Liver (tissue), 9 donors: ENCODE measurements around the gene IWS1. TPM values are rescaled to one million over a fixed set of nuclear protein-coding genes. Genes with fewer than 3 reads are reported as not detected.

ENCODE experiments used
- DNase-seq: peaks from one replicate; pipeline ENCODE4 v3.0.0-alpha.2; 2017; ENCODE audit warnings: low spot score
- H3K27ac ChIP-seq, 2 donors: one replicate each; pipeline ENCODE4 v1.7.0; 2013; ENCODE audit warnings: inconsistent platforms in 2 of 2, low read length in 2 of 2, control low read depth in 1 of 2, low read depth in 1 of 2, mild to moderate bottlenecking in 1 of 2
- H3K27me3 ChIP-seq, 4 donors: one replicate each; pipeline versions ENCODE4 v1.6.1 to v1.7.0; 2013; ENCODE audit warnings: low read length in 3 of 4, inconsistent platforms in 1 of 4, mild to moderate bottlenecking in 1 of 4, moderate library complexity in 1 of 4; ENCODE audit not compliant: control insufficient read depth in 4 of 4, insufficient read depth in 4 of 4
- H3K36me3 ChIP-seq, 4 donors: one replicate each; pipeline versions ENCODE4 v1.6.1 to v1.7.0; 2013; ENCODE audit warnings: low read length in 3 of 4, mild to moderate bottlenecking in 3 of 4, low read depth in 1 of 4, moderate library complexity in 1 of 4; ENCODE audit not compliant: control insufficient read depth in 4 of 4, insufficient read depth in 3 of 4
- H3K4me1 ChIP-seq, 4 donors: one replicate each; pipeline versions ENCODE4 v1.6.1 to v1.7.0; 2013; ENCODE audit warnings: low read length in 3 of 4, mild to moderate bottlenecking in 3 of 4, moderate library complexity in 1 of 4; ENCODE audit not compliant: control insufficient read depth in 4 of 4, insufficient read depth in 4 of 4
- H3K4me3 ChIP-seq, 3 donors: one replicate each; pipeline versions ENCODE4 v1.6.1 to v1.7.0; 2013; ENCODE audit warnings: low read length in 3 of 3, control low read depth in 1 of 3, low read depth in 1 of 3, mild to moderate bottlenecking in 1 of 3
- H3K9ac ChIP-seq, 2 donors: one replicate each; pipeline ENCODE4 v1.7.0; 2013; ENCODE audit warnings: low read length in 2 of 2, mild to moderate bottlenecking in 2 of 2, moderate library complexity in 2 of 2, control low read depth in 1 of 2, low read depth in 1 of 2
- H3K9me3 ChIP-seq, 4 donors: one replicate each; pipeline versions ENCODE4 v1.6.1 to v1.7.0; 2013; ENCODE audit warnings: low read length in 3 of 4; ENCODE audit not compliant: control insufficient read depth in 4 of 4
- EGR1 ChIP-seq, 2 donors: IDR thresholded peaks; 2 replicates each; pipeline ENCODE4 v1.6.1; 2016 to 2018; ENCODE audit warnings: antibody characterized with exemption in 2 of 2, low read depth in 2 of 2
- FOXA1 ChIP-seq: IDR thresholded peaks from 2 replicates; pipeline ENCODE4 v1.6.1; 2016; ENCODE audit warnings: antibody characterized with exemption
- FOXA2 ChIP-seq: IDR thresholded peaks from 2 replicates; pipeline ENCODE4 v1.6.1; 2016; ENCODE audit warnings: antibody characterized with exemption
- GABPA ChIP-seq, 2 donors: IDR thresholded peaks in 1 of 2; conservative IDR thresholded peaks in 1 of 2; 2 replicates each; pipeline ENCODE4 v1.6.1; 2016; ENCODE audit warnings: antibody characterized with exemption in 2 of 2, mild to moderate bottlenecking in 1 of 2, moderate library complexity in 1 of 2
- HNF4A ChIP-seq, 2 donors: conservative IDR thresholded peaks; 2 replicates each; pipeline ENCODE4 v1.6.1; 2016; ENCODE audit warnings: antibody characterized with exemption in 2 of 2, mild to moderate bottlenecking in 2 of 2
- HNF4G ChIP-seq: IDR thresholded peaks from 2 replicates; pipeline ENCODE4 v1.6.1; 2016; ENCODE audit warnings: antibody characterized with exemption
- RAD21 ChIP-seq, 2 donors: IDR thresholded peaks; 2 replicates each; pipeline ENCODE4 v1.6.1; 2016; ENCODE audit warnings: antibody characterized with exemption in 2 of 2, mild to moderate bottlenecking in 2 of 2
- RXRA ChIP-seq, 2 donors: IDR thresholded peaks; 2 replicates each; pipeline ENCODE4 v1.6.1; 2017 to 2018; ENCODE audit warnings: antibody characterized with exemption in 2 of 2, mild to moderate bottlenecking in 1 of 2
- SP1 ChIP-seq: IDR thresholded peaks from 2 replicates; pipeline ENCODE4 v1.6.1; 2018; ENCODE audit warnings: antibody characterized with exemption, mild to moderate bottlenecking
- TAF1 ChIP-seq: conservative IDR thresholded peaks from 2 replicates; pipeline ENCODE4 v1.6.1; 2016; ENCODE audit warnings: antibody characterized with exemption, mild to moderate bottlenecking
- YY1 ChIP-seq: IDR thresholded peaks from 2 replicates; pipeline ENCODE4 v1.6.1; 2016; ENCODE audit warnings: antibody characterized with exemption, mild to moderate bottlenecking
- WGBS: extraction: QIAGEN DNeasy Blood & Tissue Kit; methylation state at CpG from one replicate; pipeline ENCODE4 v1.1.7; 2013; 5-methylcytosine and 5-hydroxymethylcytosine counted together
- polyA plus RNA-seq, 2 donors: library from polyadenylated mRNA; stranded (reverse) in 1 of 2; unstranded in 1 of 2; fragments of 200-250 nt in 1 of 2; fragments of >200 nt in 1 of 2; fragmentation: Nextera tagmentation in 1 of 2; extraction: Ambion mirVana in 1 of 2; gene quantifications; one replicate each; pipeline versions ENCODE4 v1.2.1 to v1.2.3, GENCODE V29; 2013 to 2015
- total RNA-seq, 2 donors: library from RNA; depleted of rRNA; stranded (reverse); fragments of >200 nt; gene quantifications; one replicate each; pipeline ENCODE4 v1.2.3, GENCODE V29; 2014
- TF ChIP-seq, protein P1 (sequence below): IDR thresholded peaks from 2 replicates; pipeline ENCODE4 v1.6.1; 2016; ENCODE audit warnings: antibody characterized with exemption, mild to moderate bottlenecking
- TF ChIP-seq, protein P2 (sequence below): fragments of 150-350 bp; IDR thresholded peaks from 2 replicates; pipeline ENCODE4 v1.5.1; 2017; ENCODE audit warnings: improper control_type of control experiment, low read depth, low read length; ENCODE audit not compliant: missing input control
- TF ChIP-seq, protein P3 (sequence below): IDR thresholded peaks from 2 replicates; pipeline ENCODE4 v1.6.1; 2016; ENCODE audit warnings: antibody characterized with exemption
- TF ChIP-seq, protein P4 (sequence below): IDR thresholded peaks from 2 replicates; pipeline ENCODE4 v1.6.1; 2016; ENCODE audit warnings: antibody characterized with exemption
- TF ChIP-seq, protein P5 (sequence below): IDR thresholded peaks from 2 replicates; pipeline ENCODE4 v1.6.1; 2016; ENCODE audit warnings: antibody characterized with exemption
- donor health status: healthy.
- donor health status: healthy.
- donor health status: healthy.
- donor health status: healthy.
- donor health status: healthy.

IWS1 gene
- total and polyA plus RNA-seq, 4 donors = 13.0 to 28.9 (median 22.8) TPM

DNA sequence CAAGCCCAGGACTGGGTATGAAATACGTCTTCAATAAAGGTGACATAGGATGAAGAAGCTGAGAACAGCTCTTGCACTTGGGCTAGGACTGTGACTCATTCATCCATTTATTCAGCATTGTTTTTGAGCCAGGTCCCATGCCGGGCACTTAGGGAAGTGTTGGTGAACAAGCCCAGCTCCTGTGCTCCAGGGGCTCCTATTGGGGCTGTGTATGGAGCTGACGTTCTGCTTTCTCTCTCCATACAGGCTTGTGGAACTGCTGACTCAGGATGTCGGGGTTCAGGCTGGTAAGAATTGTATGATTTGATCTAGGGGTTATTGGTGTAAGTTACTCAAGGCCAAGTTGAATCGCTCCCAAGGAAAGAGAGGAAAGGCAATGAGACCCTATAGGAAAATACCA is 33.2 kb upstream of the IWS1 start:
- Histone ChIP-seq H3K4me1 (no peaks in the 10 kb centered on the region), H3K27me3 (no peaks in the 10 kb centered on the region), H3K36me3 (no peaks in the 10 kb centered on the region), H3K9ac (no peak overlapping the region), H3K4me3 (no peak overlapping the region), H3K9me3 (no peaks in the 10 kb centered on the region), H3K27ac (no peak overlapping the region)
- DNase-seq = no peak
- WGBS = 87% methylated on average over 5 of the region's 5 CpGs
- TF ChIP-seq EGR1 (IDR thresholded peaks at IDR 0.05; ENCODE audit: low read depth in 2 of 2) (no peak), FOXA2 (no peak), GABPA (IDR thresholded peaks at IDR 0.05 in 1 of 2, conservative IDR thresholded peaks at IDR 0.05 in 1 of 2) (no peak), RXRA (IDR thresholded peaks at IDR 0.05) (no peak), YY1 (no peak), FOXA1 (no peak), TAF1 (no peak), HNF4G (no peak), RAD21 (IDR thresholded peaks at IDR 0.05) (no peak)
- TF ChIP-seq, protein P1, sequence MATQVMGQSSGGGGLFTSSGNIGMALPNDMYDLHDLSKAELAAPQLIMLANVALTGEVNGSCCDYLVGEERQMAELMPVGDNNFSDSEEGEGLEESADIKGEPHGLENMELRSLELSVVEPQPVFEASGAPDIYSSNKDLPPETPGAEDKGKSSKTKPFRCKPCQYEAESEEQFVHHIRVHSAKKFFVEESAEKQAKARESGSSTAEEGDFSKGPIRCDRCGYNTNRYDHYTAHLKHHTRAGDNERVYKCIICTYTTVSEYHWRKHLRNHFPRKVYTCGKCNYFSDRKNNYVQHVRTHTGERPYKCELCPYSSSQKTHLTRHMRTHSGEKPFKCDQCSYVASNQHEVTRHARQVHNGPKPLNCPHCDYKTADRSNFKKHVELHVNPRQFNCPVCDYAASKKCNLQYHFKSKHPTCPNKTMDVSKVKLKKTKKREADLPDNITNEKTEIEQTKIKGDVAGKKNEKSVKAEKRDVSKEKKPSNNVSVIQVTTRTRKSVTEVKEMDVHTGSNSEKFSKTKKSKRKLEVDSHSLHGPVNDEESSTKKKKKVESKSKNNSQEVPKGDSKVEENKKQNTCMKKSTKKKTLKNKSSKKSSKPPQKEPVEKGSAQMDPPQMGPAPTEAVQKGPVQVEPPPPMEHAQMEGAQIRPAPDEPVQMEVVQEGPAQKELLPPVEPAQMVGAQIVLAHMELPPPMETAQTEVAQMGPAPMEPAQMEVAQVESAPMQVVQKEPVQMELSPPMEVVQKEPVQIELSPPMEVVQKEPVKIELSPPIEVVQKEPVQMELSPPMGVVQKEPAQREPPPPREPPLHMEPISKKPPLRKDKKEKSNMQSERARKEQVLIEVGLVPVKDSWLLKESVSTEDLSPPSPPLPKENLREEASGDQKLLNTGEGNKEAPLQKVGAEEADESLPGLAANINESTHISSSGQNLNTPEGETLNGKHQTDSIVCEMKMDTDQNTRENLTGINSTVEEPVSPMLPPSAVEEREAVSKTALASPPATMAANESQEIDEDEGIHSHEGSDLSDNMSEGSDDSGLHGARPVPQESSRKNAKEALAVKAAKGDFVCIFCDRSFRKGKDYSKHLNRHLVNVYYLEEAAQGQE = no peak
- TF ChIP-seq, protein P2, sequence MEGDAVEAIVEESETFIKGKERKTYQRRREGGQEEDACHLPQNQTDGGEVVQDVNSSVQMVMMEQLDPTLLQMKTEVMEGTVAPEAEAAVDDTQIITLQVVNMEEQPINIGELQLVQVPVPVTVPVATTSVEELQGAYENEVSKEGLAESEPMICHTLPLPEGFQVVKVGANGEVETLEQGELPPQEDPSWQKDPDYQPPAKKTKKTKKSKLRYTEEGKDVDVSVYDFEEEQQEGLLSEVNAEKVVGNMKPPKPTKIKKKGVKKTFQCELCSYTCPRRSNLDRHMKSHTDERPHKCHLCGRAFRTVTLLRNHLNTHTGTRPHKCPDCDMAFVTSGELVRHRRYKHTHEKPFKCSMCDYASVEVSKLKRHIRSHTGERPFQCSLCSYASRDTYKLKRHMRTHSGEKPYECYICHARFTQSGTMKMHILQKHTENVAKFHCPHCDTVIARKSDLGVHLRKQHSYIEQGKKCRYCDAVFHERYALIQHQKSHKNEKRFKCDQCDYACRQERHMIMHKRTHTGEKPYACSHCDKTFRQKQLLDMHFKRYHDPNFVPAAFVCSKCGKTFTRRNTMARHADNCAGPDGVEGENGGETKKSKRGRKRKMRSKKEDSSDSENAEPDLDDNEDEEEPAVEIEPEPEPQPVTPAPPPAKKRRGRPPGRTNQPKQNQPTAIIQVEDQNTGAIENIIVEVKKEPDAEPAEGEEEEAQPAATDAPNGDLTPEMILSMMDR = no peak
- TF ChIP-seq, protein P3, sequence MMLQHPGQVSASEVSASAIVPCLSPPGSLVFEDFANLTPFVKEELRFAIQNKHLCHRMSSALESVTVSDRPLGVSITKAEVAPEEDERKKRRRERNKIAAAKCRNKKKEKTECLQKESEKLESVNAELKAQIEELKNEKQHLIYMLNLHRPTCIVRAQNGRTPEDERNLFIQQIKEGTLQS = no peak
- TF ChIP-seq, protein P4, sequence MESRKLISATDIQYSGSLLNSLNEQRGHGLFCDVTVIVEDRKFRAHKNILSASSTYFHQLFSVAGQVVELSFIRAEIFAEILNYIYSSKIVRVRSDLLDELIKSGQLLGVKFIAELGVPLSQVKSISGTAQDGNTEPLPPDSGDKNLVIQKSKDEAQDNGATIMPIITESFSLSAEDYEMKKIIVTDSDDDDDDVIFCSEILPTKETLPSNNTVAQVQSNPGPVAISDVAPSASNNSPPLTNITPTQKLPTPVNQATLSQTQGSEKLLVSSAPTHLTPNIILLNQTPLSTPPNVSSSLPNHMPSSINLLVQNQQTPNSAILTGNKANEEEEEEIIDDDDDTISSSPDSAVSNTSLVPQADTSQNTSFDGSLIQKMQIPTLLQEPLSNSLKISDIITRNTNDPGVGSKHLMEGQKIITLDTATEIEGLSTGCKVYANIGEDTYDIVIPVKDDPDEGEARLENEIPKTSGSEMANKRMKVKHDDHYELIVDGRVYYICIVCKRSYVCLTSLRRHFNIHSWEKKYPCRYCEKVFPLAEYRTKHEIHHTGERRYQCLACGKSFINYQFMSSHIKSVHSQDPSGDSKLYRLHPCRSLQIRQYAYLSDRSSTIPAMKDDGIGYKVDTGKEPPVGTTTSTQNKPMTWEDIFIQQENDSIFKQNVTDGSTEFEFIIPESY = no peak
- TF ChIP-seq, protein P5, sequence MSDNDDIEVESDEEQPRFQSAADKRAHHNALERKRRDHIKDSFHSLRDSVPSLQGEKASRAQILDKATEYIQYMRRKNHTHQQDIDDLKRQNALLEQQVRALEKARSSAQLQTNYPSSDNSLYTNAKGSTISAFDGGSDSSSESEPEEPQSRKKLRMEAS = no peak

DNA sequence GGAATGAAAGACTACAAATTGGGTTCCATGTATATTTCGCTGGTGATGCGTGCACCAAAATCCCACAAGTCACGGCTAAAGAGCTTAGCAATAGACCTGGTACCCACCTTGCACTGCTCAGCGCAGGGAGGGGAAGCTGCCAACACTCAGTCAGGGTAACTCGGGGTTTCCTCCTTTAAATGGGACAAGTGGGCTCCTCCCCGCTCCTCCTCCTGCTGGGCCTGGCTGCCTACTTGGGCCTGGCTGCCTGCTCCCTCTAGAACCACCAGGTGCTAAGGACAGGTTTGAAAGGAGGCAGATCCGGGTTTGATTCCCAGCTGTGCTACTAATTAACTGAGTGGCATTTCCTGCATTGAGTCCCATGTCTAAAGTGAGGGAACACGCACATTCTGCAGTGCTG is 32.6 kb upstream of the IWS1 start:
- no peaks in the 10 kb centered on the region for H3K4me1 ChIP-seq
- no peaks in the 10 kb centered on the region for H3K9me3 ChIP-seq
- DNase-seq = no peak
- no peaks in the 10 kb centered on the region for H3K36me3 ChIP-seq
- WGBS = 87% methylated on average over 8 of the region's 8 CpGs
- H3K4me3 ChIP-seq = no peak overlapping the region
- H3K9ac ChIP-seq = no peak overlapping the region
- H3K27ac ChIP-seq = no peak overlapping the region
- H3K27me3 ChIP-seq = no peaks in the 10 kb centered on the region
- no peak for TF ChIP-seq HNF4G
- no peak for TF ChIP-seq HNF4A (conservative IDR thresholded peaks at IDR 0.05)
- TF ChIP-seq SP1 = no peak
- TF ChIP-seq RXRA (IDR thresholded peaks at IDR 0.05) = no peak
- no peak for TF ChIP-seq GABPA (IDR thresholded peaks at IDR 0.05 in 1 of 2, conservative IDR thresholded peaks at IDR 0.05 in 1 of 2)
- TF ChIP-seq, protein P5 = no peak
- TF ChIP-seq, protein P4 = no peak
- TF ChIP-seq, protein P1 = no peak
- TF ChIP-seq YY1 = no peak
